OCI-LY3 (cell line): Measurements from ENCODE around the gene ZNF729.

Experiments
- CTCF ChIP-seq: fragments of 200-600, 300-600 bp; sonication (generic); IDR thresholded peaks from 2 replicates; pipeline ENCODE4 v1.5.1; 2014; ENCODE audit warnings: antibody characterized with exemption, low read length, low read depth
- EZH2phosphoT487 ChIP-seq: fragments of 200-600 bp; shearing (Covaris generic); IDR thresholded peaks from 2 replicates; pipeline ENCODE4 v1.6.1; 2018; ENCODE audit warnings: antibody characterized with exemption, mixed run types, low read depth

DNA sequence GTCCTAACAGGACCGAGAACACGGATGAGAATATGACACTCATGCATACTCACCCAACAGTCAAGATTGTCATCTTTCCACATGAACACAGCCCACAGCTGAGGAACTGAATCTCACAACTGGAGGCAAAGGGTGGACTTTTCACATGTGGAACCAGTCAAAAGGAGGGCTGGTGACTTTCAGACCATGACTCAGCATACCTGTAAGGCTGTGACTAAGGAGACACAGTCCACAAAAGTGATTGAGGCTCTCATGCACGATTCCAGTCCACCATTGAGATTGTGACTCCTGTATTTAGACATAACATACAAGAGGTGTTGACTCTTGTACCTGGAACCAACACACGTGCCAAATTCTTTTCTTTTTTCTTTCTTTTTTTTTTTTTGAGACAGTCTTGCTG is 40.0 kb downstream of the ZNF729 start:
- TF ChIP-seq CTCF (no peak), EZH2phosphoT487 (no peak)
